ENCODE measurements around the gene EFNA1.

GRCh38 chr1:155136748-155137147 is 9.1 kb downstream of the EFNA1 start:
- TF ChIP-seq GATA2 (IDR thresholded peaks at IDR 0.05; ENCODE audit: low read depth, low read length) = no peak
- TF ChIP-seq GATA3 (IDR thresholded peaks at IDR 0.05; ENCODE audit: low read depth, low read length) = no peak

Data from SH-SY5Y (cell line).